K562 (cell line): ENCODE results near the gene ESPN. TPM values are rescaled to one million over a fixed set of nuclear protein-coding genes. Genes with fewer than 3 reads are reported as not detected.
"Not testable (repeated sequence)": the region's sequence is repeated elsewhere in the genome, so short reads cannot be mapped to it uniquely, and the experiment has no call there.

Experiments
- ATAC-seq: fragments of 200-7000 bp; cut with Tn5 transposase; 3 replicates; pipeline ENCODE4 v1.9.1; 2020; ENCODE audit warnings: moderate library complexity
- BruUV-seq: library from RNA; stranded (reverse); fragments of 400-500 nt; replicated peaks from 2 replicates; lab custom pipeline; 2021; lab: Mats Ljungman, UMichigan
- CTCF ChIA-PET: fragments of 300-600 bp; formaldehyde crosslinking; extraction: SDS; loops from one replicate; lab custom pipeline; 2021; ENCODE audit warnings: low intra/inter-chr PET ratio; lab: Yijun Ruan, JAX
- POLR2A ChIA-PET: fragments of 300-600, 350-650 bp; sonication (Branson Sonifier 250); formaldehyde crosslinking; extraction: SDS; loops from one replicate; lab custom pipeline; 2021; ENCODE audit warnings: antibody characterized with exemption, inconsistent platforms; lab: Yijun Ruan, JAX
- DNase-seq, 4 experiments: peaks; one replicate each; pipeline versions ENCODE4 v3.0.0 to v3.0.0-alpha.2; 2011 to 2018; ENCODE audit warnings: low spot score in 3 of 4, mixed read lengths in 3 of 4; ENCODE audit errors: extremely low read depth in 1 of 4
- FAIRE-seq: peaks from 2 replicates; lab custom pipeline; 2011; peaks lifted over from hg19 to GRCh38; lab: Jason Lieb, UNC
- H2AFZ ChIP-seq: 2 replicates; pipeline ENCODE4 v1.6.0; 2011; ENCODE audit warnings: low read depth, low read length, control low read depth, inconsistent platforms
- H3K27ac ChIP-seq: fragments of 200-600 bp; 3 replicates; pipeline ENCODE4 v1.8.0; 2011; ENCODE audit warnings: low read depth, mild to moderate bottlenecking, control low read depth, inconsistent platforms, low read length, moderate library complexity, mixed read lengths; ENCODE audit errors: extremely low read depth
- H3K27me3 ChIP-seq, 2 experiments: fragments of 300-600 bp in 1 of 2; 2 replicates in 1 of 2; 3 replicates in 1 of 2; pipeline versions ENCODE4 v1.6.0 to v1.8.0; 2011; ENCODE audit warnings: inconsistent platforms in 2 of 2, low read length in 2 of 2, mild to moderate bottlenecking in 1 of 2, mixed read lengths in 1 of 2, moderate library complexity in 1 of 2; ENCODE audit not compliant: control insufficient read depth in 2 of 2, insufficient read depth in 2 of 2
- H3K36me3 ChIP-seq: fragments of 300-600 bp; 3 replicates; pipeline ENCODE4 v1.8.0; 2011; ENCODE audit warnings: mild to moderate bottlenecking, low read length, inconsistent platforms; ENCODE audit not compliant: control insufficient read depth, insufficient read depth
- H3K4me1 ChIP-seq, 2 experiments: fragments of 200-600 bp in 1 of 2; replicated peaks in 1 of 2; 2 replicates in 1 of 2; 3 replicates in 1 of 2; pipeline versions ENCODE4 v1.5.1 to v1.8.0; 2011; ENCODE audit warnings: inconsistent platforms in 2 of 2, low read length in 2 of 2, mild to moderate bottlenecking in 1 of 2, mixed read lengths in 1 of 2, moderate library complexity in 1 of 2; ENCODE audit not compliant: control insufficient read depth in 2 of 2, insufficient read depth in 2 of 2
- H3K4me2 ChIP-seq: 2 replicates; pipeline ENCODE4 v1.6.1; 2011; ENCODE audit warnings: low read length, control low read depth, inconsistent platforms, mixed read lengths; ENCODE audit not compliant: insufficient read depth
- H3K4me3 ChIP-seq: fragments of 200-600 bp; sonication (generic), shearing (Covaris generic); 2 replicates; pipeline ENCODE4 v1.5.1; 2016; ENCODE audit warnings: control low read depth, inconsistent platforms
- H3K79me2 ChIP-seq: fragments of 200-600 bp; 3 replicates; pipeline ENCODE4 v1.8.0; 2011; ENCODE audit warnings: low read length, inconsistent platforms; ENCODE audit not compliant: control insufficient read depth, insufficient read depth
- H3K9ac ChIP-seq, 2 experiments: 2 replicates each; pipeline versions ENCODE4 v1.6.0 to v1.6.1; 2011; ENCODE audit warnings: low read depth in 2 of 2, low read length in 2 of 2, control low read depth in 1 of 2, inconsistent platforms in 1 of 2, mild to moderate bottlenecking in 1 of 2, mixed read lengths in 1 of 2; ENCODE audit not compliant: insufficient read depth in 1 of 2
- H3K9me1 ChIP-seq: one replicate; pipeline ENCODE4 v1.6.0; 2011; ENCODE audit warnings: inconsistent platforms, mild to moderate bottlenecking, low read length, moderate library complexity; ENCODE audit not compliant: control insufficient read depth, insufficient read depth
- H3K9me3 ChIP-seq: replicated peaks from 2 replicates; pipeline ENCODE4 v1.5.1; 2011; ENCODE audit warnings: low read depth, low read length, inconsistent platforms; ENCODE audit not compliant: control insufficient read depth, insufficient read depth
- H4K20me1 ChIP-seq: replicated peaks from 2 replicates; pipeline ENCODE4 v1.6.1; 2011; ENCODE audit warnings: low read length, inconsistent platforms, mixed read lengths; ENCODE audit not compliant: control insufficient read depth, insufficient read depth
- NFATC3 ChIP-seq: fragments of 450-650 bp; IDR thresholded peaks from 2 replicates; pipeline ENCODE4 v1.6.1; 2017; ENCODE audit warnings: mild to moderate bottlenecking
- WGBS: fragments of 100-300 bp; shearing (Covaris generic); methylation state at CpG from one replicate; pipeline ENCODE4 v1.1.6; 2016; ENCODE audit warnings: low coverage, mixed read lengths; ENCODE audit not compliant: insufficient coverage; ENCODE audit errors: missing lambda C conversion rate; 5-methylcytosine and 5-hydroxymethylcytosine counted together
- in situ Hi-C: fragments of 300-500 bp; cut with MboI; formaldehyde crosslinking; loops from 4 replicates; pipeline ENCODE4 v1.15.0; 2018; ENCODE audit warnings: inconsistent platforms, mixed read lengths
- intact Hi-C: fragments of 100-400 bp; cut with micrococcal nuclease; formaldehyde crosslinking; loops from 2 replicates; pipeline ENCODE4 v1.14.2; 2022
- polyA plus RNA-seq, 8 experiments: library from polyadenylated mRNA; depleted of rRNA in 4 of 8; stranded (reverse) in 5 of 8; unstranded in 3 of 8; fragments of >200 nt; fragmentation: Nextera tagmentation in 2 of 8; fragmentation: Illumina TruSeq in 1 of 8; extraction: Ambion mirVana in 2 of 8; extraction: Trizol in 1 of 8; gene quantifications; 2 replicates each; pipeline versions ENCODE4 v1.2.1 to v1.2.3, GENCODE V29; 2011 to 2014; ENCODE audit warnings: inconsistent platforms in 1 of 8, missing spikeins in 1 of 8
- total RNA-seq, 7 experiments: library from RNA; depleted of rRNA in 6 of 7; stranded (reverse); fragments of >200 nt in 6 of 7; fragmentation: Illumina TruSeq in 2 of 7; extraction: Trizol in 2 of 7; gene quantifications; 2 replicates each; pipeline versions ENCODE4 v1.2.1 to v1.2.3, GENCODE V29; 2011 to 2021; ENCODE audit warnings: low replicate concordance in 1 of 7

ESPN gene
- total and polyA plus RNA-seq, 9 of the 15 experiments (the other 6 are each of a cell fraction or from before 2014, with no cell fraction given) = 0.07 to 1.2 (median 0.45) TPM; not detected in 3

GRCh38 chr1:6450943-6451373, 26.4 kb downstream of the ESPN start:
- under 1% methylated on average over 6 of the region's 6 CpGs for WGBS
- H3K9me3 ChIP-seq = no peaks in the 10 kb centered on the region
- ATAC-seq (no peak), DNase-seq (no peak), FAIRE-seq (no peak)
- H3K27me3 ChIP-seq = peaks cover 55 to 91% of the 10 kb centered on the region in 2 experiments
- no peak overlapping the region for H3K9ac ChIP-seq
- peaks cover 0 to 57% of the 10 kb centered on the region in 2 experiments; a peak in 2 of 5 replicates for H3K4me1 ChIP-seq
- no peaks in the 10 kb centered on the region for H3K79me2 ChIP-seq
- in situ Hi-C loops = no loop called here
- peaks cover 19% of the 10 kb centered on the region; the same call in 1 of the 2 replicates for H4K20me1 ChIP-seq
- no peak overlapping the region for H3K4me3 ChIP-seq
- H3K36me3 ChIP-seq = no peaks in the 10 kb centered on the region
- no peak overlapping the region for H2AFZ ChIP-seq
- peaks cover 2% of the 10 kb centered on the region for H3K9me1 ChIP-seq
- no peak overlapping the region for H3K4me2 ChIP-seq
- BruUV-seq = no TSS peak
- H3K27ac ChIP-seq = no peak overlapping the region
- intact Hi-C loops = no loop called here
- ChIA-PET POLR2A (interaction anchor here (0.6 to 1.6 kb wide), 3 partner anchors 10 to 248 kb away, joined by 3 to 5 read pairs (median 3); no protein-coding TSS in a partner anchor), CTCF (no interaction called here)
- TF ChIP-seq NFATC3 = no peak

GRCh38 chr1:6453895-6454855, 29.6 kb downstream of the ESPN start:
- H3K4me2 ChIP-seq, DNase-seq, H3K9me1 ChIP-seq, H3K27ac ChIP-seq, H3K9ac ChIP-seq, H3K4me3 ChIP-seq, H3K79me2 ChIP-seq, BruUV-seq, H3K9me3 ChIP-seq, intact Hi-C loops, FAIRE-seq, in situ Hi-C loops, H2AFZ ChIP-seq, H3K36me3 ChIP-seq, ATAC-seq: not testable (repeated sequence)
- WGBS = 41% methylated on average over 80 of the region's 85 CpGs
- H3K4me1 ChIP-seq = peaks cover 0 to 39% of the 10 kb centered on the region in 2 experiments; a peak in 2 of 5 replicates
- peaks cover 36 to 79% of the 10 kb centered on the region in 2 experiments for H3K27me3 ChIP-seq
- POLR2A ChIA-PET = interaction anchor here (0.5 to 1.1 kb wide), 3 partner anchors 14 to 189 kb away, joined by 3 to 4 read pairs (median 3); no protein-coding TSS in a partner anchor
- CTCF ChIA-PET = interaction anchor here (0.6 kb wide), 1 partner anchor 284 kb away, joined by 4 read pairs; no protein-coding TSS in a partner anchor
- H4K20me1 ChIP-seq = peaks cover 12% of the 10 kb centered on the region; the same call in 1 of the 2 replicates
